CD4-positive, alpha-beta T cell treated with Interleukin-21 for 1 hour (primary cell): ENCODE results near the gene ERG.

Experiments
- DNase-seq: peaks from one replicate; pipeline ENCODE4 v3.0.0-alpha.2; 2020

ERG gene

DNA sequence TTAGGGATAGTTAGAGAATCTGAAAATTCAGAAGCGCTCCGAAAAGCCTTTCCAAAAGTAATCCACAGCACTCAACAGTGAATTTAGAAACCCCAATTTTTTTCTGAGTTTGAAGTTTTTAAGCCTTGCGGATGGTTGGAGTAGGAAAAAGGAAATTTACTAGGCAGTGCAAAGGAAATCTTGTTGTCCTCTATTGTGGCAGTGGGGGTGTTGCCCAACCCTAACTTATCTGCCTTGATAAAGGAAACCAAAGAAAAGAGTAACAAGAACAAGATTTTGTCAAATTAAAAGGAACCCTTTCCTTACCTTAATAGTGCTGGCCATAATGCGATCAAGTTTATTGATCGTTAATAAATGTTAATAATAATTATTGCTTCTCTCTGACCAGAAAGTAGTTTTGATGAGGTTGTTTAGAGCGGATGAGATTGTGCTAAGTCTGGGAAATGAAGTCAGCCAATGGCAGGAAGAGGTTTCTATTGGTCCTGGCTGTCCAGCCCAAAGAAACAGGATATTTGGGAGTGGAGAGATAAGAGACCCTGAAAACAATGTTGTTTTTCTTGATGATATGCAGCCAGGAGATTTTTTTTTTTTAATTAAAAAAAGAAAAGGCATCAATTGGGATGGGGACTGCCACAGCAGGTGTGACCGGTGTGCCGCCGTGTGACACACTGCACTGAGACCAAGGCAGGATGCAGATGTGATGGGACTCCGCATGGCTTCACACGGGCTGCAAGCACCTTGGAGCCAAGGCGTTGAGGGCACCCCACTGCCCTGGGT lies at the start of gene ERG:
Gene ERG (minus strand): TSS at position 421 of the 777 bp plus-strand sequence. CDS start 97 bp downstream, at position 324.
- DNase-seq: no peak

DNA sequence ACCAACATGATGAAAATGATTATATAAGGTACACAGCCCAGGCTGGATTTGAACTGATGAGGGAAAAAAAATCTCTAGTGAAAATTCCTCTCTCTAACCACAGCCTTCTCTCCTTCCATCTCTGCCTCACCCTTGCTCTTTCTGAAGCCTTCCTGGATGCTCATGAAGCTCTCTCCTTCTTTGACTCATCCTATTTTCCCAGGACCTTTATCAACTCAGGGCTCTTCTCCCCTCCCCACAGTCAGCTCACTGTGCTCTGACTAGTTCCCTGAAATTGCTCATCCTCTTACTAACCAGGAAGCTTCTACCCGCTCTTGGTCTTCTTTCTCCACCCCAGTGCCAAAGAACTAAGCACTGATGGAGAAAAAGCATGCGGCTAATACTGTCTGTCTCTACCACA lies 46.4 kb upstream of the ERG start:
- no peak for DNase-seq

- no peak for DNase-seq
These were observed 44.0 kb upstream of the ERG start for GRCh38 chr21:38542263-38542662.

GRCh38 chr21:38538353-38538752 lies 40.1 kb upstream of the ERG start:
- no peak for DNase-seq

DNA sequence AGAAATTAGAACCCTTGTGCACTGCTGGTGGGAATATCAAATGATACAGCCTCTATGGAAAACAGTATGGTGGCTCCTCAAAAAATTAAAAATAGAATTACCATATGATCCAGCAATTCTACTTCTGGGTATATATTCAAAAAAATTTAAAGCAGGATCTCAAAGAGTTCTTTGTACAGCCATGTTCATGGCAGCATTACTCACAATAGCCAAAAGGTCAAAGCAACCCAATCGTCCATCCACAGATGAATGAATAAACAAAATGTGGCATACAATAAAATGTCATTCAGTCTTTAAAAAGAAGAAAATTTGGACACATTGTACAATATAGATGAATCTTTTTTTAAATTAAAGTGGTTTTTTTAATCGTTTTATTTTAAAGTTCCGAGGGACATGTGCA lies 36.3 kb upstream of the ERG start:
- DNase-seq: no peak

DNA sequence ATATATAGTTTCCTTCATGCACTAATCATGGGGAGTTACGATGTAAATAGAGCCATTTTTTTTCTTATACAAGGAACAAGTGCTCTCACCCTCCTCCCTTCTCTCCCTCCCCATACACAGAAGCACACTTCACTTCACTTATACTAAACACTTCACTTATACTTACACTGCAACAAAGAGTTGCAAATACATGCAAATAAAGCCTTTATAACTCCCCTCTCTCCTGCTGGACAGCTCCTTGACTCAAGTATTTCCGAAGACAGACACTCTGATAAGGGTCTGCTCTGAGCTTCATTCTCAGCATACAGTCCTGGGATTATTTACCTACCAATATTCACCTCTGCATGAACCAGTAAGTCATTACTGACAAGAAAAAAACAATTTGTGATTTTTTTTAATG lies 35.6 kb upstream of the ERG start:
- DNase-seq: no peak

GRCh38 chr21:38531591-38531990 lies 33.3 kb upstream of the ERG start:
- no peak for DNase-seq

- DNase-seq: no peak
These were observed 32.8 kb upstream of the ERG start for GRCh38 chr21:38531039-38531541.

GRCh38 chr21:38527737-38528136 lies 29.5 kb upstream of the ERG start:
- DNase-seq: no peak

- no peak for DNase-seq
These were observed 27.2 kb upstream of the ERG start for GRCh38 chr21:38525454-38525853.

DNA sequence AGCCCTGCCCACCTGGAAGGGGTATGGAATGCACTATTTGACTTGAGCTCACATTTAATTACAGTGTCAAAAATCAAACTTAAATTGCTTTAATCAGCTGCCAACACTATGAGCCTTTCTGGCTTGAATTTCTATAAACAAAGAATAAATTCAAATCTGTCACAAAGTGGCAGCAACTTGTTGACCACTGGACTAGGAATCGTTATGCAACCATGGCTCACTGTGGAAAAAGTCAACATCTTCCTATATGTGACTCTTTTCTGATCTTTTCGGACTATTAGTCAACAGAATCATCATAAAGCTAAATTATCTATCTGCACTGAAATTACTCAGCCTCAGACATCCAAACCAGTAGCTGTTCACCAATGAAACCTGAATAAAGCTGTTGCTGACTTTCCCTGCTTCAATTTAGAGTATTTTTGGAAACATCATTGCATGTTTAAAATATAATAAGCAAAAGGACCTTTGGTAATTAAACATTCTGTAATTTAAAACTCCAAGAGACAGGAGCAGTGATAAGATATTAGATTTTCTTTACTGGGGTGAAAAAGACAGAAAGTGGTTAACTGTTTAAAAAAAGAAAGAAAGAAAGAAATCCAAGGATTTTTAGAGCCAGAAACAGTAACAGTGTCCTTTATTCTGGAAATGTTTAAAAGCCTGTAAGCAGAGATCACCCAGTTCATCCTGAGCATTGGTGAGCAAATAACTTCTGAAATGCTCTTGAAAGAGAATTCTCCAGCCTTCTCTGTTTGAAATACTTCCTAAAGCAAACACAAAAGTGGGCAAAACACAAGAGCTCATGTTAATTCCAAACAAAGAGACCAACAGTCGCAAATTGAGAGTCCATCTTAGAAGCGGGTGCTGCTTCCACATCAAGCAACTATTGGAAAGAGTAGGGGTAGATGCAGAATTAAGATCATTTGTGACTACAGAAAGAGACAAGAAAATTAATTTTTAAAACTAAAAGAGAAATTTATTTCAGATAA lies 26.2 kb upstream of the ERG start:
- DNase-seq: no peak

DNA sequence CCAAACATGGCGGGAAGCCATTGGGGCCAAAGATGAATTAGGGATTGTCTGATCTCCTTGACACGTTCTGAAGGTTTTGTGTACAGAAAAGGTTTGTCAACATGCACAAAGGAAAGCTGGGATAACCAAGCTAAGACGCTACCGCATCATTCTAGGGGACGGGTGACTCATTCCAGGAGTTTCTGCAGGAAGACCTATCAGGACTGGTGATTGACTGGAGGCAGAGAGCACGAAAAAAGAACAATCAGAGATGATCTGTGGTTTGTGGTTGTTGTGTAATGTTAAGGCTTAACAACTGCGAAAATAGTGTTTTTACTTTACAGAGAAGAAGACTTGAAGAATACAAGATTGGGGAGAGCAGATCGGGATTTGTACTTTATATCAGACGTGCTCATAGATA lies 22.2 kb upstream of the ERG start:
- DNase-seq: no peak

DNA sequence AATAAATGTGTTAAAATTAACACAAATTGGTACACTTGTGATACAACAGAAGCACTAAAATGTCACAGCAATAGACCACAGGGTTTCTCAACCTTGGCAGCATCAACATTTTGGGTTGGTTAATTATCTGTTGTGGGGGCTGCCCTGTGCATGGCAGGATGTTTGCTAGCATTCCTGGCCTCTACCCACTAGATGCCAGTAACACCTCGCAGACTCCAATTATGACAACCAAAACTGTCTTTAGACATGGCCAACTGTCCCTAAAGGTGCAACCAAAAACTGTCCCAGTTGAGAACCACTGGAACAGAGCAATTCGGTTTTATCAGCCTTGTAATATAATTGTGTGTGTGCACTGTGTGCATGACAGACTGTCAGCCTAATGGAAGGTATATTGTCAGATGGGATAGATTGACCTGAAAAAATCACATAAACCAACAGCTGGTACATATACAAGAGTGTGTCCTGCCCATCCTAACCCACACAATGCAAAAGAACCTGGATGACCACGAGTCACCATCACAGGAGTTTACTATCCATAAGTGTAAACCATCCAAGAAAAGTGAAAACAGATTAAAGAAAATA lies 13.5 kb upstream of the ERG start:
- DNase-seq: no peak

DNA sequence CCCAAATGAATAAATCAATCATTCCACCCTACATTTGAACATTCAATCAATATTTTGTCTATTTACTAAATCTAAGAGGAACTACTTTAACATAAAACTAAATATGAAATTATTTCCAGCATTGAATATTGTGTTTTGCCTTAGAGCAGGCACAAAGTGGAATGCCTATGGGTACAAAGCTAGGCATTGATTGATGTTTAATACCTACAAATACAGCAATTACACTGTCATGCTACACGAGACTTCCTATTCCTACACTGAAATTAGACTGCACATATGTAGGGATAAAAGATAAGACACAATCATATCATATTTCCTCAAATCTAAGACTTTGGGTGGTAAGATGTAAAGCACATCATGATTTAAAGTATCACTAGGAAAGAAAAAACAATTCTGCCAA lies 12.9 kb upstream of the ERG start:
- DNase-seq: no peak

DNA sequence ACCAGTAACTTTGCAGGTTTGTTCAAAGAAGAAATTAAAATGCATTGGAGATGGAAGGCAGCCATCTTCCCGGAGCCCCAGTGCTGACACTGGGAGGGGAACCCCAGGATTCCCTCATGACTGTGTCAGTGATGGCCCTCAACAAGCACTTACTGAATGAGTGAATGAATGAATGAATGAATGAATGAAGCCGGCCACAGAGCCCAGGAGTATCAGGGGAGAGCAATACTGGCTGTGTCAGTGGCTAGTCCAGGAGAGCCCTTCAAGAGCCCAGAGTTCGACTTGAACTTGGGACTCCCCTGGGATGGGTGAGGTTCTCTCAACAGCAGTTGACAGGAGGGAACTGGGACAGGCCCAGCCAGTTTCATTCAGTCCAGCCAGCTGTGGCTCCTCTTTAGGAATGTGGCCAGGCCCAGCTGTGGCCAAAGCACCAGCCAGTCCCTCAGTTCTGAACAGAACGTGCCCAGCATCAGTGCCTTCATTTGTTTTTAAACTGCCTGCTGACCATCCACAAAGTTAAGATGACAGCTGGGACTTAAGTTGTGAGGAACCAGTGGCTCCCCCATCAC lies 9.2 kb upstream of the ERG start:
- DNase-seq: no peak

GRCh38 chr21:38506661-38507281 lies 8.5 kb upstream of the ERG start:
- DNase-seq: no peak

DNA sequence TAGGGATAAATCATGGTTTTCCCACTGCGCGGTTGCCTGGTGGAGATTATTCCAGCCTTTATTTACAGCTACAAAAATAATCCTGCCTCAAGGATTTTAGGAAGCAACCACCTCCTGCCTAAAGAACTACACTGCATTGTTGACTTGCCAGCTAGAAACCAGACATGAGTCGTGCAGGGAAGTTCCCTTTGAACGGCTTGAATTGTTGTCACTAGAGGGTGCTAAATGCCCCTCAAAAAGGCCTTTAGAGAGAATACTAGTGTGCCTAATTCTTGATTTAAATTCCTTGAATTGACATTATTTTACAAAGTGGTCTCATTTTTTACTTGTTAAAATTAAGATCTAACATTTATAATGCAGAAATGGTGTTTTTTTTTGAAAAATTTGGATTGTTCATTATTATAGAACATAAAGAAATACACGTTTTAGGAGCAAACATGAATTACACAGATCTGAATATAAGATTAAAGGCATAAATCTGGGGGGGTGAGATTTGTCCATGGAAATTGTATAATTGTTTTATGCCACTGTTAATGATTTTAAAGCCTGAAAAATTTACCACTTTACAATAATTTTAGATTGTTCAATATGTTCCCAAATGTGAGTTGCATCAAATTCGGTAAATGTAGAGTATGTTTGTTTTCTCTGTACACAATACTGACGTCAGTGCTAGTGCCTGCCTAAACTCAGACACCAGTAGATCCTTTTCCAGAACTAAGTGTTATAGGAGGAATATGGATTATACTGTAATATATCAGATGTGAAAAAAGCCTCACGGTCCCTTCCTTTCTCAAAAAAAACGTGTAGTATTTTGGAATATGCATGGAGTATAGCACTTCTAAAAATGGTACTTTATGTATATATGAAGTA lies 7.6 kb upstream of the ERG start:
- peak; percentile 16 for DNase-seq

- no peak for DNase-seq
These were observed 5.8 kb upstream of the ERG start for GRCh38 chr21:38504066-38504465.

DNA sequence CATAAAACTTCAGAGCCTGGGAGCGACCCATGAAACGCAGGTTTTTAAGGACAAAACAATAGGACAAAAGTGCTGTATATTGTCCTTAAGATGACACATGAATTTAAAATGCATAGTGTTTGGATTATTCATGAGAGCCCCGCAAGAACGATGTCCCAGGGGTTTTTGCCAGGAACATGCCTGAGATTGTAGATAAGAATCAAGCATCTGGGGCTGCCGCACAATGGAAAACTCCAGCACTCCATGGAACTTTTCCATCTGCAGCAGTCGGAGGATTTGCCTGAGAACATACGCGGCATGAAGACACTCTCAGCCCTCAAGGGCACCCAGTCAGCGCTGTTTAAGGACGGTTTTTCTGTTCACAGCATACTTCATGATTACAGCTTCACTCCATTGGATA lies 5.3 kb upstream of the ERG start:
- DNase-seq: no peak

GRCh38 chr21:38500073-38500472 lies 1.8 kb upstream of the ERG start:
- no peak for DNase-seq

DNA sequence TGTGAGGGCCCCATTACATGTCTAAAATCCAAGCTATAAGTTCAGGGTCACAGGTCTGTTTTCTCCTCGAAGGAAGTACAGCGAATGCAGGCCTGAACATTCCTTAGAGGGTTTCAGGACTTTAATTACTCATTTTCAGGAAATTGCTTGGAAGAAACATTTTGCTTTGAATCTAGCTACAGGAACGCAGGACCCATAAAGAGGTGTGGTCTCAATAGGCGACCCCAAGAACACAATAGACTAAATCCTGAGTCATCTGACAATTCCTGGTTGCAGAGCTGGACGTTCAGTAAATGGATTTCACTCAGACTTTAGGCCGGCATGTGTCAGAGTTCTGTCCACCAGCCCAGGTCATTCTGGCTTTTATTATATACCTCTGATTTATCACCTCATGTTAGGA lies 1.0 kb upstream of the ERG start:
- DNase-seq: no peak

DNA sequence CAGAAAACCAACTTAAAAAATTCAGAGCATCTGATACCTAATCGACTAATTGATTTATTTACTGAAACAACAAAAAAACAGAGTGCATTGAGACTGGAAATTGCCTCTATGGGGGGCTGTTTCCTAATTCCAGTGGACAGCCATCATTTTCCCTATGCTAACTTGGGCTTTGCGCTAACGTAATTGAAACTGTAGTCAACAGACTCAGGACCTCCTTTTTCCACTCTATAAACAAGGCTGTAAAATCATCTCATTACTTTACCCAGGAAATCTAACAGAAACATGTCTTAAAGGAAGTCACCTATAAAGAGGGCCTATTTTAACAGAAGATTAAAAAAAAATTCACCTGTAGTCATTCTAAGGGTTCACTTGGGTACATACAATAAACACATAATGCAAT lies 2.1 kb downstream of the ERG start:
- DNase-seq: no peak
